H9 (cell line): ENCODE measurements around the gene ZNF423. TPM values are rescaled to one million over a fixed set of nuclear protein-coding genes. Genes with fewer than 3 reads are reported as not detected.

Source experiments
- DNase-seq: peaks from one replicate; pipeline ENCODE4 v3.0.0-alpha.2; 2017
- H2AFZ ChIP-seq: one replicate; pipeline ENCODE4 v1.6.1; 2013; ENCODE audit warnings: mild to moderate bottlenecking, low read length, control low read depth, moderate library complexity
- H2AK5ac ChIP-seq: 2 replicates; pipeline ENCODE4 v1.6.1; 2013; ENCODE audit warnings: low read length, control low read depth, mixed read lengths; ENCODE audit not compliant: insufficient read length
- H2BK120ac ChIP-seq: one replicate; pipeline ENCODE4 v1.6.1; 2013; ENCODE audit warnings: low read depth, mild to moderate bottlenecking, low read length, control low read depth, inconsistent platforms; ENCODE audit not compliant: poor library complexity, severe bottlenecking
- H2BK12ac ChIP-seq: 2 replicates; pipeline ENCODE4 v1.6.1; 2013; ENCODE audit warnings: low read length, control low read depth, mixed read lengths, low read depth; ENCODE audit not compliant: insufficient read length
- H2BK15ac ChIP-seq: 2 replicates; pipeline ENCODE4 v1.6.1; 2013; ENCODE audit warnings: low read depth, low read length, control low read depth
- H2BK20ac ChIP-seq: one replicate; pipeline ENCODE4 v1.6.1; 2013; ENCODE audit warnings: low read depth, mild to moderate bottlenecking, low read length, control low read depth, inconsistent platforms; ENCODE audit not compliant: poor library complexity, severe bottlenecking
- H2BK5ac ChIP-seq: 2 replicates; pipeline ENCODE4 v1.6.1; 2013; ENCODE audit warnings: low read length, control low read depth, mixed read lengths; ENCODE audit not compliant: insufficient read length
- H3K14ac ChIP-seq: 2 replicates; pipeline ENCODE4 v1.6.1; 2013; ENCODE audit warnings: low read length, control low read depth; ENCODE audit not compliant: insufficient read depth
- H3K18ac ChIP-seq: 2 replicates; pipeline ENCODE4 v1.6.1; 2013; ENCODE audit warnings: low read depth, mild to moderate bottlenecking, mixed read lengths, low read length, control low read depth; ENCODE audit not compliant: insufficient read length
- H3K23ac ChIP-seq: 2 replicates; pipeline ENCODE4 v1.6.1; 2013; ENCODE audit warnings: low read length, control low read depth, mixed read lengths, low read depth; ENCODE audit not compliant: insufficient read length
- H3K23me2 ChIP-seq: 2 replicates; pipeline ENCODE4 v1.6.1; 2013; ENCODE audit warnings: low read depth, mild to moderate bottlenecking, mixed read lengths, low read length, control low read depth; ENCODE audit not compliant: insufficient read length, poor library complexity, severe bottlenecking
- H3K27ac ChIP-seq: 2 replicates; pipeline ENCODE4 v1.5.1; 2013; ENCODE audit warnings: low read length, control low read depth, mixed read lengths, low read depth; ENCODE audit not compliant: insufficient read length
- H3K27me3 ChIP-seq: 2 replicates; pipeline ENCODE4 v1.6.1; 2013; ENCODE audit warnings: low read length, control low read depth, inconsistent platforms; ENCODE audit not compliant: insufficient read depth
- H3K4ac ChIP-seq: 2 replicates; pipeline ENCODE4 v1.6.1; 2013; ENCODE audit warnings: low read depth, mild to moderate bottlenecking, control low read depth, inconsistent platforms, low read length, moderate library complexity
- H3K4me1 ChIP-seq: 2 replicates; pipeline ENCODE4 v1.6.1; 2013; ENCODE audit warnings: low read length, control low read depth, inconsistent platforms; ENCODE audit not compliant: insufficient read depth
- H3K4me2 ChIP-seq: 2 replicates; pipeline ENCODE4 v1.6.1; 2013; ENCODE audit warnings: low read length, control low read depth, mixed read lengths; ENCODE audit not compliant: insufficient read length, insufficient read depth
- H3K56ac ChIP-seq: 2 replicates; pipeline ENCODE4 v1.6.1; 2013; ENCODE audit warnings: low read depth, mild to moderate bottlenecking, mixed read lengths, low read length, control low read depth; ENCODE audit not compliant: insufficient read length
- H3K79me1 ChIP-seq: 2 replicates; pipeline ENCODE4 v1.6.1; 2013; ENCODE audit warnings: low read depth, mild to moderate bottlenecking, moderate library complexity, low read length, control low read depth, inconsistent platforms; ENCODE audit not compliant: insufficient read depth, poor library complexity, severe bottlenecking
- H3K79me2 ChIP-seq: 2 replicates; pipeline ENCODE4 v1.6.1; 2013; ENCODE audit warnings: low read length, control low read depth, inconsistent platforms; ENCODE audit not compliant: insufficient read depth
- H3K9ac ChIP-seq: 2 replicates; pipeline ENCODE4 v1.6.1; 2013; ENCODE audit warnings: low read length, control low read depth, mixed read lengths; ENCODE audit not compliant: insufficient read length; ENCODE audit errors: extremely low read depth
- H3K9me3 ChIP-seq: one replicate; pipeline ENCODE4 v1.6.1; 2013; ENCODE audit warnings: low read depth, low read length, inconsistent platforms; ENCODE audit not compliant: control insufficient read depth
- H3T11ph ChIP-seq: one replicate; pipeline ENCODE4 v1.6.1; 2013; ENCODE audit warnings: mild to moderate bottlenecking, low read length, control low read depth, inconsistent platforms
- H4K20me1 ChIP-seq: one replicate; pipeline ENCODE4 v1.6.1; 2013; ENCODE audit not compliant: control insufficient read depth, insufficient read length, insufficient read depth
- H4K5ac ChIP-seq: 2 replicates; pipeline ENCODE4 v1.6.1; 2013; ENCODE audit warnings: low read depth, mild to moderate bottlenecking, mixed read lengths, low read length, control low read depth; ENCODE audit not compliant: insufficient read length
- H4K8ac ChIP-seq: replicated peaks from 2 replicates; pipeline ENCODE4 v1.6.1; 2013; ENCODE audit warnings: low read length, control low read depth, mixed read lengths, low read depth; ENCODE audit not compliant: insufficient read length
- H4K91ac ChIP-seq: 2 replicates; pipeline ENCODE4 v1.6.1; 2013; ENCODE audit warnings: low read depth, mild to moderate bottlenecking, moderate library complexity, mixed read lengths, low read length, control low read depth; ENCODE audit not compliant: insufficient read length
- H3K27ac Mint-ChIP-seq, 3 experiments: 2 replicates in 2 of 3; 3 replicates in 1 of 3; pipeline ENCODE4 v1.8.0; 2020 to 2021; ENCODE audit warnings: mixed read lengths in 3 of 3, mild to moderate bottlenecking in 1 of 3, moderate library complexity in 1 of 3
- H3K27me3 Mint-ChIP-seq: 2 replicates; pipeline ENCODE4 v1.8.0; 2021; ENCODE audit warnings: low read depth, mild to moderate bottlenecking, moderate library complexity, mixed read lengths
- H3K36me3 Mint-ChIP-seq, 3 experiments: 2 replicates in 2 of 3; 3 replicates in 1 of 3; pipeline ENCODE4 v1.8.0; 2020 to 2021; ENCODE audit warnings: low read depth in 3 of 3, mixed read lengths in 3 of 3; ENCODE audit not compliant: insufficient read depth in 1 of 3
- H3K4me1 Mint-ChIP-seq, 2 experiments: 2 replicates each; pipeline ENCODE4 v1.8.0; 2020; ENCODE audit warnings: mixed read lengths in 2 of 2
- H3K4me3 Mint-ChIP-seq, 2 experiments: 2 replicates in 1 of 2; 3 replicates in 1 of 2; pipeline ENCODE4 v1.8.0; 2020 to 2021; ENCODE audit warnings: mild to moderate bottlenecking in 2 of 2, mixed read lengths in 2 of 2, moderate library complexity in 1 of 2
- H3K9me3 Mint-ChIP-seq, 2 experiments: 2 replicates in 1 of 2; 3 replicates in 1 of 2; pipeline ENCODE4 v1.8.0; 2020; ENCODE audit warnings: mild to moderate bottlenecking in 2 of 2, mixed read lengths in 2 of 2, moderate library complexity in 1 of 2
- WGBS: extraction: QIAGEN DNeasy Blood & Tissue Kit; methylation state at CpG from one replicate; pipeline ENCODE4 v1.1.7; 2013; ENCODE audit warnings: missing lambda C conversion rate, low lambda C conversion rate, mixed read lengths; ENCODE audit not compliant: insufficient read length; ENCODE audit errors: extremely low coverage; 5-methylcytosine and 5-hydroxymethylcytosine counted together
- total RNA-seq: library from RNA; stranded (reverse); gene quantifications from 2 replicates; pipeline ENCODE4 v1.2.1, GENCODE V29; 2021
- TF ChIP-seq, protein P1 (sequence below): fragments of 200-600 bp; sonication (generic); conservative IDR thresholded peaks from 3 replicates; pipeline ENCODE4 v1.8.0; 2021; ENCODE audit warnings: antibody characterized with exemption, mild to moderate bottlenecking

The ZNF423 gene
- total RNA-seq, 1 experiment from 2014 or later = 51.5 TPM

DNA sequence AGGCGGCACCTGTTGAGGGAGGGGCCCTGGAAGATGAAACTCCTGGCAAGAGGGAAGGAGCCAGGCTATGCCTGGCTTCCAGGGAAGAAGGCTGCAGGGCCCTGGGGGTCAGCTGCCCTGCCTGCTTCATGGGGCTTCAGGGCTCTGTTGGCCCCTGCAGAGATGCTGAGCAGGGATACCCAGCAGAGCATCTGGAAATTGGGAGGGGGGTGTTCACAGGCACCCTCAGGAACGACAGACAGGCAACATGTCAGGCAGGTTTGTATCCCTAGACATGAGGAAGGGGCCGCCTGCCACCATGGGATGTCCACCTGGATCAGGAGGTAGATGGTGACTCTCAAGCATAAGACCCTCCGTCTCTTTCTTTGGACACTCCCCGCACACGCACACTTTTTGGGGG, 13.8 kb upstream of the ZNF423 start:
- H3K27ac ChIP-seq = no peak overlapping the region
- H2BK20ac ChIP-seq = no peak overlapping the region
- no peak overlapping the region for H2BK15ac ChIP-seq
- H4K91ac ChIP-seq = no peak overlapping the region
- TF ChIP-seq, protein P1, sequence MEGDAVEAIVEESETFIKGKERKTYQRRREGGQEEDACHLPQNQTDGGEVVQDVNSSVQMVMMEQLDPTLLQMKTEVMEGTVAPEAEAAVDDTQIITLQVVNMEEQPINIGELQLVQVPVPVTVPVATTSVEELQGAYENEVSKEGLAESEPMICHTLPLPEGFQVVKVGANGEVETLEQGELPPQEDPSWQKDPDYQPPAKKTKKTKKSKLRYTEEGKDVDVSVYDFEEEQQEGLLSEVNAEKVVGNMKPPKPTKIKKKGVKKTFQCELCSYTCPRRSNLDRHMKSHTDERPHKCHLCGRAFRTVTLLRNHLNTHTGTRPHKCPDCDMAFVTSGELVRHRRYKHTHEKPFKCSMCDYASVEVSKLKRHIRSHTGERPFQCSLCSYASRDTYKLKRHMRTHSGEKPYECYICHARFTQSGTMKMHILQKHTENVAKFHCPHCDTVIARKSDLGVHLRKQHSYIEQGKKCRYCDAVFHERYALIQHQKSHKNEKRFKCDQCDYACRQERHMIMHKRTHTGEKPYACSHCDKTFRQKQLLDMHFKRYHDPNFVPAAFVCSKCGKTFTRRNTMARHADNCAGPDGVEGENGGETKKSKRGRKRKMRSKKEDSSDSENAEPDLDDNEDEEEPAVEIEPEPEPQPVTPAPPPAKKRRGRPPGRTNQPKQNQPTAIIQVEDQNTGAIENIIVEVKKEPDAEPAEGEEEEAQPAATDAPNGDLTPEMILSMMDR = no peak
- H2BK120ac ChIP-seq = no peak overlapping the region
- no peaks in the 10 kb centered on the region for H3K23me2 ChIP-seq
- no peaks in the 10 kb centered on the region for H4K20me1 ChIP-seq
- Mint-ChIP-seq H3K9me3 (no peaks in the 10 kb centered on the region; a peak in 2 of 5 replicates), H3K27me3 (peaks cover 69% of the 10 kb centered on the region), H3K4me3 (no peak overlapping the region), H3K36me3 (no peaks in the 10 kb centered on the region), H3K27ac (no peak overlapping the region), H3K4me1 (peaks cover 39 to 46% of the 10 kb centered on the region in 2 experiments)
- H3K4me1 ChIP-seq = peaks cover 8% of the 10 kb centered on the region
- H3K4ac ChIP-seq = no peak overlapping the region
- no peaks in the 10 kb centered on the region for H3K79me1 ChIP-seq
- no peak overlapping the region for H2BK12ac ChIP-seq
- H3K27me3 ChIP-seq = no peaks in the 10 kb centered on the region; the same call in 1 of the 2 replicates
- no peak overlapping the region for H3K4me2 ChIP-seq
- no peak overlapping the region for H2AFZ ChIP-seq
- no peak overlapping the region for H4K5ac ChIP-seq
- no peaks in the 10 kb centered on the region for H3K9me3 ChIP-seq
- no peak overlapping the region for H3K23ac ChIP-seq
- H2BK5ac ChIP-seq = no peak overlapping the region
- WGBS = no CpG with 5 or more reads among the region's 6 CpGs
- no peaks in the 10 kb centered on the region for H3K79me2 ChIP-seq
- no peak overlapping the region for H3T11ph ChIP-seq
- no peak overlapping the region for H3K18ac ChIP-seq
- H2AK5ac ChIP-seq = no peak overlapping the region
- no peak overlapping the region; the same call in 1 of the 2 replicates for H3K14ac ChIP-seq
- no peak overlapping the region for H4K8ac ChIP-seq
- no peak overlapping the region for H3K9ac ChIP-seq
- no peak for DNase-seq
- no peak overlapping the region for H3K56ac ChIP-seq
